Pancreas (tissue), 10 donors: ENCODE results near the gene BCOR. TPM values are rescaled to one million over a fixed set of nuclear protein-coding genes. Genes with fewer than 3 reads are reported as not detected.

Source experiments
- ATAC-seq, 4 donors: fragments of 200-7000 bp; cut with Tn5 transposase; one replicate each; pipeline versions ENCODE4 v1.8.0 to v1.9.1; 2020; ENCODE audit warnings: mild to moderate bottlenecking in 4 of 4, moderate library complexity in 4 of 4
- DNase-seq, 6 donors: peaks; one replicate each; pipeline ENCODE4 v3.0.0-alpha.2; 2020
- FAIRE-seq: peaks from 2 replicates; lab custom pipeline; 2012; peaks lifted over from hg19 to GRCh38; lab: Jason Lieb, UNC
- H3K27ac ChIP-seq, 4 donors: fragments of 200-600 bp; sonication (generic); 1 replicate in 3 of 4; 2 replicates in 1 of 4; pipeline versions ENCODE4 v1.5.0 to v1.8.0; 2020
- H3K27me3 ChIP-seq, 4 donors: fragments of 200-600 bp; one replicate each; pipeline ENCODE4 v1.8.0; 2021
- H3K36me3 ChIP-seq, 3 donors: fragments of 200-600 bp; sonication (generic) in 1 of 3; one replicate each; pipeline versions ENCODE4 v1.5.0 to v1.8.0; 2020 to 2021
- H3K4me1 ChIP-seq, 3 donors: fragments of 200-600 bp; one replicate each; pipeline ENCODE4 v1.8.0; 2021
- H3K4me3 ChIP-seq, 4 donors: fragments of 200-600 bp; sonication (generic) in 2 of 4; one replicate each; pipeline versions ENCODE4 v1.5.0 to v1.8.0; 2020 to 2021
- H3K9me3 ChIP-seq, 4 donors: fragments of 200-600 bp; one replicate each; pipeline ENCODE4 v1.8.0; 2021
- WGBS, 2 donors: extraction: QIAGEN DNeasy Blood & Tissue Kit; methylation state at CpG; one replicate each; pipeline ENCODE4 v1.1.7; 2013; 5-methylcytosine and 5-hydroxymethylcytosine counted together
- intact Hi-C, 3 donors: fragments of 100-400 bp; cut with DNase I; formaldehyde crosslinking; loops; one replicate each; pipeline versions ENCODE4 v1.11.1 to v1.14.2; 2022
- polyA plus RNA-seq, 2 donors: library from polyadenylated mRNA; stranded (reverse); fragments of 200-250 nt; gene quantifications; one replicate each; pipeline ENCODE4 v1.2.3, GENCODE V29; 2013
- total RNA-seq, 6 donors: library from RNA; stranded (reverse); fragmentation: NEBNext Ultra II Directional in 4 of 6; extraction: Animal tissue kit (Norgen Biotek cat#: 25700) in 4 of 6; gene quantifications; one replicate each; pipeline versions ENCODE4 v1.2.1 to v1.2.4, GENCODE V29; 2021 to 2023
- TF ChIP-seq, protein P1 (sequence below), 4 donors: fragments of 200-600 bp; sonication (generic) in 3 of 4; IDR thresholded peaks; one replicate each; pipeline versions ENCODE4 v1.5.0 to v1.8.0; 2021; ENCODE audit warnings: antibody characterized with exemption in 4 of 4
- donor health status: healthy with polysubstance abuse.
- donor health status: DM: no; HTN: no; CAD: no; lungs with moderate emphysema.
- donor health status: DM: no; HTN: no; CAD: no.
- donor health status: control.
- donor health status: control.
- donor health status: Bipolar disorder and iron deficiency.
- donor health status: DM: yes; HTN: yes; CAD: no.
- donor health status: DM: no; HTN: no; CAD: no.
- donor health status: DM: no; HTN: no; CAD: no.
- donor health status: DM: yes; HTN: yes; CAD: no.

BCOR gene
- total and polyA plus RNA-seq, 8 donors: 6.3 to 18.4 (median 13.0) TPM

- no peak for FAIRE-seq
- WGBS, 2 donors: 1 to 3% methylated on average over 41 to 57 of the region's 61 CpGs
- Histone ChIP-seq H3K4me1 (peaks cover 0 to 26% (median 0%) of the 10 kb centered on the region in 3 donors), H3K27me3 (peaks cover 0 to 9% (median 0%) of the 10 kb centered on the region in 4 donors), H3K9me3 (no peaks in the 10 kb centered on the region), H3K27ac (peak overlapping the region in 2 of 4 donors; percentile 15 to 39), H3K4me3 (peak overlapping the region in 3 of 4 donors; percentile 18 to 40 (median 34)), H3K36me3 (no peaks in the 10 kb centered on the region)
- peak; percentile 67 to 79 (median 76) for ATAC-seq
- TF ChIP-seq, protein P1, sequence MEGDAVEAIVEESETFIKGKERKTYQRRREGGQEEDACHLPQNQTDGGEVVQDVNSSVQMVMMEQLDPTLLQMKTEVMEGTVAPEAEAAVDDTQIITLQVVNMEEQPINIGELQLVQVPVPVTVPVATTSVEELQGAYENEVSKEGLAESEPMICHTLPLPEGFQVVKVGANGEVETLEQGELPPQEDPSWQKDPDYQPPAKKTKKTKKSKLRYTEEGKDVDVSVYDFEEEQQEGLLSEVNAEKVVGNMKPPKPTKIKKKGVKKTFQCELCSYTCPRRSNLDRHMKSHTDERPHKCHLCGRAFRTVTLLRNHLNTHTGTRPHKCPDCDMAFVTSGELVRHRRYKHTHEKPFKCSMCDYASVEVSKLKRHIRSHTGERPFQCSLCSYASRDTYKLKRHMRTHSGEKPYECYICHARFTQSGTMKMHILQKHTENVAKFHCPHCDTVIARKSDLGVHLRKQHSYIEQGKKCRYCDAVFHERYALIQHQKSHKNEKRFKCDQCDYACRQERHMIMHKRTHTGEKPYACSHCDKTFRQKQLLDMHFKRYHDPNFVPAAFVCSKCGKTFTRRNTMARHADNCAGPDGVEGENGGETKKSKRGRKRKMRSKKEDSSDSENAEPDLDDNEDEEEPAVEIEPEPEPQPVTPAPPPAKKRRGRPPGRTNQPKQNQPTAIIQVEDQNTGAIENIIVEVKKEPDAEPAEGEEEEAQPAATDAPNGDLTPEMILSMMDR (IDR thresholded peaks at IDR 0.05): no peak
- DNase-seq: peak; percentile 71 to 91 (median 78)
- intact Hi-C loops: no loop called here
These were observed 14.4 kb downstream of the BCOR start for GRCh38 chrX:40083120-40083978.

DNA sequence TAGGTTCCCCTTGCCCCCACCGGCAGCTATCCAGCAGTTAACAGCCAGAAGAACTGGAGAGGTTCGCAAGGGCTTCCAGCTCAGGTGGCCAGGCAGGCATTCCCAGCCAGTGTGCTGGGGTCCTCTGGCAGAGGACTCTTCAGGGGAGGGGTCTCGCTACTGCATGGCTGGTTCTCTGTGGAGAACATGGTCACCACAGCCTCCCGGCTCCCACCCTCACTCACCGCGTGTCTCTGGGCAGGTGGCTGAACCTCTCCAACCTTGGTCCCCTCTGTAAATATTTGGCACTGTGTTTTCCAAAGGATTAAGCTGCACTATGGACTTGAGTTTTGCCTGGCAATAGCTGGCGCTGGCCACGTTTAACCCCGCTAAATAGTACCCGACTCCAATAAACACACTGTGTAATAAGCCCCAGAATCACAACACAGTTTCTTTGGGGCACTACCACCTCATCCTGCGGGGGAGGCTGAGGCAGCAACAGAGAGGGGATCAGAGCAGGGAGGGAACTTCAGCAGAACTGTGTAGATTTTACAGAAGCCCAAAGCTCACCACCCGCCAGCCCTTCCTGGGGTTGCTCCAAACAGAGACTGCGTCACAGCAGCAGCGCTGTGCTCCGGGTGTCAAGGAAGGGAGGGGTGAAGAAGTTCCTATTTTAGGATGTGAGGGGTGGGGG lies 15.2 kb downstream of the BCOR start:
- ATAC-seq: peak in 3 of 4 donors; percentile 14 to 24 (median 15)
- TF ChIP-seq, protein P1 (IDR thresholded peaks at IDR 0.05): no peak
- Histone ChIP-seq H3K4me1 (peaks cover 0 to 24% (median 0%) of the 10 kb centered on the region in 3 donors), H3K36me3 (no peaks in the 10 kb centered on the region), H3K27ac (no peak overlapping the region), H3K27me3 (peaks cover 0 to 9% (median 0%) of the 10 kb centered on the region in 4 donors), H3K4me3 (peak overlapping the region in 1 of 4 donors; percentile 34), H3K9me3 (no peaks in the 10 kb centered on the region)
- no peak for FAIRE-seq
- DNase-seq: peak in 1 of 6 donors; percentile 30
- 14 to 18% methylated on average over 15 of the region's 15 CpGs for WGBS, 2 donors
- intact Hi-C loops: no loop called here

GRCh38 chrX:40081679-40082068 lies 16.1 kb downstream of the BCOR start:
- intact Hi-C loops: no loop called here
- FAIRE-seq (no peak), ATAC-seq (no peak)

GRCh38 chrX:40080894-40081678 lies 16.7 kb downstream of the BCOR start:
- DNase-seq: peak in 1 of 6 donors; percentile 11
- intact Hi-C loops: no loop called here
- Histone ChIP-seq H3K4me1 (peaks cover 0 to 21% (median 0%) of the 10 kb centered on the region in 3 donors), H3K36me3 (no peaks in the 10 kb centered on the region), H3K27ac (no peak overlapping the region), H3K27me3 (peaks cover 0 to 9% (median 0%) of the 10 kb centered on the region in 4 donors), H3K9me3 (no peaks in the 10 kb centered on the region), H3K4me3 (no peak overlapping the region)
- ATAC-seq: no peak
- FAIRE-seq: no peak
- TF ChIP-seq, protein P1 (IDR thresholded peaks at IDR 0.05): no peak
- WGBS, 2 donors: 52 to 78% methylated on average over 16 of the region's 16 CpGs

More at GRCh38 chrX:40081679-40082068, 16.1 kb downstream of the BCOR start:
- TF ChIP-seq, protein P1 (IDR thresholded peaks at IDR 0.05): no peak
- DNase-seq: no peak
- Histone ChIP-seq H3K36me3 (no peaks in the 10 kb centered on the region), H3K27ac (no peak overlapping the region), H3K27me3 (peaks cover 0 to 9% (median 0%) of the 10 kb centered on the region in 4 donors), H3K4me1 (peaks cover 0 to 21% (median 0%) of the 10 kb centered on the region in 3 donors), H3K9me3 (no peaks in the 10 kb centered on the region), H3K4me3 (no peak overlapping the region)
- WGBS, 2 donors: 28 to 33% methylated on average over 4 of the region's 4 CpGs
